Measurements from ENCODE around the gene ZNF655. TPM values are rescaled to one million over a fixed set of nuclear protein-coding genes. Genes with fewer than 3 reads are reported as not detected.

The ZNF655 gene
- total and polyA plus RNA-seq, 2 experiments from 2014 or later = 39.4 to 76.3 TPM

DNA sequence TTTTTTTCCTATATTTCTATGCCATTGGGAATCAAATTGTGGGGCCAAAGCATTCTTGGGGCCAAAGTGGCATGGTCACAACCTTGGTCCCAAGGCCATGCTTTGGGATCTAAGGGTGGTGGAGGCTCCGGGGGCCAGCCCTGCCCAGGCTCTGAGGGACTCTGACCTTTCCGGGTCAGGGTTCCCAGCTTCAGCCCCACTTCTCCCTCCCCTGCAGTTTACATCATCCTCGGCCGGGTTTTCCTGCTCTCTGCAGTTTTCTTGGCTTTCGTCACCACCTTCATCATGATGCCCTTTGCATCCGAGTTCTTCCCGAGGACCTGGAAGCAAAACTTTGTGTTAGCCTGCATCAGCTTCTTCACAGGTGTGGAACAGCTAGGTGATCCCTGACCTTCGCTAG lies 48.1 kb downstream of the ZNF655 start:
- Histone ChIP-seq H3K9me3 (ENCODE audit: low read depth) (no peaks in the 10 kb centered on the region), H3K27me3 (no peaks in the 10 kb centered on the region), H3K36me3 (replicated peaks; ENCODE audit: insufficient read depth, low read depth) (no peaks in the 10 kb centered on the region), H3K4me2 (no peak overlapping the region), H3K79me2 (no peaks in the 10 kb centered on the region), H3K9me2 (replicated peaks; ENCODE audit: insufficient read depth) (no peaks in the 10 kb centered on the region), H3K4me3 (no peak overlapping the region), H3K27ac (no peak overlapping the region), H4K20me1 (ENCODE audit: insufficient read depth, poor library complexity, severe bottlenecking) (no peaks in the 10 kb centered on the region), H3K4me1 (ENCODE audit: insufficient read depth) (no peaks in the 10 kb centered on the region), H2AFZ (no peak overlapping the region)
- no peak for DNase-seq (ENCODE audit: low spot score)
- 89% methylated on average over 8 of the region's 8 CpGs for WGBS (ENCODE audit: low lambda C conversion rate, missing lambda C conversion rate)
- no peak for TF ChIP-seq EZH2phosphoT487 (IDR thresholded peaks at IDR 0.05; ENCODE audit: low read depth, severe bottlenecking, unreplicated experiment)
- TF ChIP-seq, protein P1, sequence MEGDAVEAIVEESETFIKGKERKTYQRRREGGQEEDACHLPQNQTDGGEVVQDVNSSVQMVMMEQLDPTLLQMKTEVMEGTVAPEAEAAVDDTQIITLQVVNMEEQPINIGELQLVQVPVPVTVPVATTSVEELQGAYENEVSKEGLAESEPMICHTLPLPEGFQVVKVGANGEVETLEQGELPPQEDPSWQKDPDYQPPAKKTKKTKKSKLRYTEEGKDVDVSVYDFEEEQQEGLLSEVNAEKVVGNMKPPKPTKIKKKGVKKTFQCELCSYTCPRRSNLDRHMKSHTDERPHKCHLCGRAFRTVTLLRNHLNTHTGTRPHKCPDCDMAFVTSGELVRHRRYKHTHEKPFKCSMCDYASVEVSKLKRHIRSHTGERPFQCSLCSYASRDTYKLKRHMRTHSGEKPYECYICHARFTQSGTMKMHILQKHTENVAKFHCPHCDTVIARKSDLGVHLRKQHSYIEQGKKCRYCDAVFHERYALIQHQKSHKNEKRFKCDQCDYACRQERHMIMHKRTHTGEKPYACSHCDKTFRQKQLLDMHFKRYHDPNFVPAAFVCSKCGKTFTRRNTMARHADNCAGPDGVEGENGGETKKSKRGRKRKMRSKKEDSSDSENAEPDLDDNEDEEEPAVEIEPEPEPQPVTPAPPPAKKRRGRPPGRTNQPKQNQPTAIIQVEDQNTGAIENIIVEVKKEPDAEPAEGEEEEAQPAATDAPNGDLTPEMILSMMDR (IDR thresholded peaks at IDR 0.05; ENCODE audit: poor library complexity) = no peak
- no peak for TF ChIP-seq EZH2 (IDR thresholded peaks at IDR 0.05; ENCODE audit: borderline replicate concordance)

DNA sequence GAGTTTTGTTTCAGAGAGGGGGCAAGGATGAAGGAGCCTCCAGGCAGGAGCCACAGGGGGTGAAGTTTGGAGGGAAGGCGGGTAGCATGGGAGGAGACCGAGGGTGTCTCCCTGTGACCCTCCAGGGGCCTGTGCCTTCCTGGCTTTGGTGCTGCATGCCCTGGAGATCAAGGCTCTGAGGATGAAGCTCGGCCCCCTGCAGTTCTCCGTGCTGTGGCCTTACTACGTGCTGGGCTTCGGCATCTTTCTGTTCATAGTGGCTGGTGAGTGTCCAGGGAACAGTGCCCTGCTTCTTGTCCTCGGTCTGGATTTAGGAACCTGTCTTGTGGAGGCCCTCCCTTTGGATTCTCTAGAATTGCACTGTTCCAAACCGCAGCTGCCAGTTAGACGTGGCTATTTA lies 49.1 kb downstream of the ZNF655 start:
- H3K4me2 ChIP-seq = no peak overlapping the region
- H3K9me2 ChIP-seq (replicated peaks; ENCODE audit: insufficient read depth) = no peaks in the 10 kb centered on the region
- no peaks in the 10 kb centered on the region for H3K36me3 ChIP-seq (replicated peaks; ENCODE audit: insufficient read depth, low read depth)
- no peak for DNase-seq (ENCODE audit: low spot score)
- 80% methylated on average over 9 of the region's 9 CpGs for WGBS (ENCODE audit: low lambda C conversion rate, missing lambda C conversion rate)
- no peak overlapping the region for H2AFZ ChIP-seq
- no peaks in the 10 kb centered on the region for H3K79me2 ChIP-seq
- TF ChIP-seq, protein P1 (IDR thresholded peaks at IDR 0.05; ENCODE audit: poor library complexity) = no peak
- TF ChIP-seq EZH2phosphoT487 (IDR thresholded peaks at IDR 0.05; ENCODE audit: low read depth, severe bottlenecking, unreplicated experiment) (no peak), EZH2 (IDR thresholded peaks at IDR 0.05; ENCODE audit: borderline replicate concordance) (no peak)
- no peaks in the 10 kb centered on the region for H3K4me1 ChIP-seq (ENCODE audit: insufficient read depth)
- no peaks in the 10 kb centered on the region for H3K27me3 ChIP-seq
- H3K27ac ChIP-seq = no peak overlapping the region
- H3K9me3 ChIP-seq (ENCODE audit: low read depth) = no peaks in the 10 kb centered on the region
- no peaks in the 10 kb centered on the region for H4K20me1 ChIP-seq (ENCODE audit: insufficient read depth, poor library complexity, severe bottlenecking)
- no peak overlapping the region for H3K4me3 ChIP-seq

DNA sequence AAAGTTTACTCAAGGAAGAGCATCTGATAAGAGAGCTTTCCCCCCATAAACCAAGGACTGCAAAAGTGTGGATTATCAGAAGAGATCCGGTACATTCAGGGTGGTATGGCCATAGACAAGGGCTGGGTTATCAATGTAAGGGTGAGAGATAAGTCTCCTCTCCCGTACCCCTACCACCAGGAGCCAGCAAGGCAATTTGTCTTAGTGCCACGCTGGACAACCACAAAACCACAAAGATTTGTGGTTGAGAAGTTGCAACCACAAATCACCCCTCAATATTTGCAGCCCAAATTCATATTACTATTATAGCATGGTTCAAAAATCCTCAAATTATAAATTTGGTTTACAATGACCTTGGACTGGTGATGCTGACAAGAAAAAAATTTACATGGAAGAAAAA lies 56.1 kb downstream of the ZNF655 start:
- Histone ChIP-seq H3K4me3 (no peak overlapping the region), H3K4me1 (ENCODE audit: insufficient read depth) (peaks cover 6% of the 10 kb centered on the region), H3K9me3 (ENCODE audit: low read depth) (no peaks in the 10 kb centered on the region), H3K79me2 (peaks cover 23% of the 10 kb centered on the region), H3K4me2 (no peak overlapping the region), H4K20me1 (ENCODE audit: insufficient read depth, poor library complexity, severe bottlenecking) (no peaks in the 10 kb centered on the region), H2AFZ (no peak overlapping the region), H3K27me3 (no peaks in the 10 kb centered on the region), H3K36me3 (replicated peaks; ENCODE audit: insufficient read depth, low read depth) (no peaks in the 10 kb centered on the region), H3K9me2 (replicated peaks; ENCODE audit: insufficient read depth) (no peaks in the 10 kb centered on the region), H3K27ac (no peak overlapping the region)
- WGBS (ENCODE audit: low lambda C conversion rate, missing lambda C conversion rate) = 77% methylated on average over 3 of the region's 3 CpGs
- no peak for DNase-seq (ENCODE audit: low spot score)
- TF ChIP-seq EZH2 (IDR thresholded peaks at IDR 0.05; ENCODE audit: borderline replicate concordance) = no peak
- no peak for TF ChIP-seq EZH2phosphoT487 (IDR thresholded peaks at IDR 0.05; ENCODE audit: low read depth, severe bottlenecking, unreplicated experiment)

DNA sequence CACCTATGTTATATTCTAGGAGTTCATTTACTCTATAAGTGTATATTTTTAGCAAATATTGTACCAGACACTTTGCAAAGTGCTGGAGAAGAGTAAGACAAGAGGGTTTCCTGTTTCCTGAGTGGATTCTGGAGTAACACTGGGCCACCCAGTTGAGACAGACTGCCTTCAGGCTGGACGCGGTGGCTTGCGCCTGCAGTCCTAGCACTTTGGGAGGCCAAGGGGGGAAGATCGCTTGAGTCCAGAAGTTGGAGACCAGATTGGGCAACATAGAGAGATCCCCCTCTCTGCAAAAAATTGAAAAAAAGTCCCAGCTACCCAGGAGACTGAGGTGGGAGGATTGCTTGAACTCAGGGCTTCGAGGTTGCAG lies 57.5 kb downstream of the ZNF655 start:
- Histone ChIP-seq H3K9me2 (replicated peaks; ENCODE audit: insufficient read depth) (no peaks in the 10 kb centered on the region), H3K36me3 (replicated peaks; ENCODE audit: insufficient read depth, low read depth) (no peaks in the 10 kb centered on the region), H3K4me3 (peak overlapping the region; percentile 76), H3K9me3 (ENCODE audit: low read depth) (no peaks in the 10 kb centered on the region), H3K27ac (peak overlapping the region; percentile 89), H3K79me2 (peaks cover 27% of the 10 kb centered on the region), H2AFZ (peak overlapping the region; percentile 98), H4K20me1 (ENCODE audit: insufficient read depth, poor library complexity, severe bottlenecking) (no peaks in the 10 kb centered on the region), H3K27me3 (no peaks in the 10 kb centered on the region), H3K4me2 (peak overlapping the region; percentile 81), H3K4me1 (ENCODE audit: insufficient read depth) (peaks cover 6% of the 10 kb centered on the region)
- TF ChIP-seq EZH2phosphoT487 (IDR thresholded peaks at IDR 0.05; ENCODE audit: low read depth, severe bottlenecking, unreplicated experiment) (no peak), EZH2 (IDR thresholded peaks at IDR 0.05; ENCODE audit: borderline replicate concordance) (no peak)
- TF ChIP-seq, protein P1 (IDR thresholded peaks at IDR 0.05; ENCODE audit: poor library complexity) = no peak
- 91% methylated on average over 5 of the region's 5 CpGs for WGBS (ENCODE audit: low lambda C conversion rate, missing lambda C conversion rate)
- no peak for DNase-seq (ENCODE audit: low spot score)

Measured in hepatocyte (in vitro differentiated cells).